Astrocyte (in vitro differentiated cells and primary cell): ENCODE measurements around the gene DET1. TPM values are rescaled to one million over a fixed set of nuclear protein-coding genes. Genes with fewer than 3 reads are reported as not detected.

Experiments
- DNase-seq: peaks from one replicate; pipeline ENCODE4 v3.0.0-alpha.2; 2010; ENCODE audit warnings: low read depth
- FAIRE-seq: peaks from 2 replicates; lab custom pipeline; 2011; peaks lifted over from hg19 to GRCh38; lab: Jason Lieb, UNC
- H2AFZ ChIP-seq: 2 replicates; pipeline ENCODE4 v1.6.0; 2012; ENCODE audit warnings: low read depth, low read length, inconsistent platforms
- H3K27ac ChIP-seq: 2 replicates; pipeline ENCODE4 v1.5.1; 2011; ENCODE audit warnings: low read depth, low read length, inconsistent platforms
- H3K27me3 ChIP-seq: 2 replicates; pipeline ENCODE4 v1.6.0; 2011; ENCODE audit warnings: low read length, inconsistent platforms; ENCODE audit not compliant: insufficient read depth
- H3K36me3 ChIP-seq: 2 replicates; pipeline ENCODE4 v1.5.1; 2011; ENCODE audit warnings: low read length, inconsistent platforms; ENCODE audit not compliant: insufficient read depth
- H3K4me1 ChIP-seq: 2 replicates; pipeline ENCODE4 v1.5.1; 2011; ENCODE audit warnings: low read length, inconsistent platforms; ENCODE audit not compliant: insufficient read depth
- H3K4me2 ChIP-seq: 2 replicates; pipeline ENCODE4 v1.6.0; 2012; ENCODE audit warnings: low read length, inconsistent platforms
- H3K4me3 ChIP-seq: 2 replicates; pipeline ENCODE4 v1.5.1; 2011; ENCODE audit warnings: low read depth, mild to moderate bottlenecking, low read length, inconsistent platforms; ENCODE audit not compliant: insufficient read depth
- H3K79me2 ChIP-seq: 2 replicates; pipeline ENCODE4 v1.6.0; 2012; ENCODE audit warnings: mild to moderate bottlenecking, low read length, inconsistent platforms; ENCODE audit not compliant: insufficient read depth
- H3K9ac ChIP-seq: 2 replicates; pipeline ENCODE4 v1.6.0; 2012; ENCODE audit warnings: mild to moderate bottlenecking, low read length, inconsistent platforms
- H3K9me3 ChIP-seq: 2 replicates; pipeline ENCODE4 v1.5.1; 2012; ENCODE audit warnings: low read depth, mild to moderate bottlenecking, low read length, inconsistent platforms; ENCODE audit not compliant: insufficient read depth
- H4K20me1 ChIP-seq: 2 replicates; pipeline ENCODE4 v1.6.0; 2012; ENCODE audit warnings: low read length, inconsistent platforms; ENCODE audit not compliant: insufficient read depth
- H3K27ac Mint-ChIP-seq: one replicate; pipeline ENCODE4 v1.8.0; 2021; ENCODE audit warnings: mild to moderate bottlenecking, mixed read lengths; ENCODE audit not compliant: unreplicated experiment
- H3K27me3 Mint-ChIP-seq: one replicate; pipeline ENCODE4 v1.8.0; 2021; ENCODE audit warnings: low read depth, mixed read lengths; ENCODE audit not compliant: unreplicated experiment
- H3K36me3 Mint-ChIP-seq: one replicate; pipeline ENCODE4 v1.8.0; 2021; ENCODE audit warnings: low read depth, mixed read lengths; ENCODE audit not compliant: unreplicated experiment
- H3K4me1 Mint-ChIP-seq: one replicate; pipeline ENCODE4 v1.8.0; 2021; ENCODE audit warnings: low read depth, mixed read lengths; ENCODE audit not compliant: unreplicated experiment
- H3K4me3 Mint-ChIP-seq: one replicate; pipeline ENCODE4 v1.8.0; 2021; ENCODE audit warnings: mild to moderate bottlenecking, moderate library complexity, mixed read lengths; ENCODE audit not compliant: unreplicated experiment
- H3K9me3 Mint-ChIP-seq: one replicate; pipeline ENCODE4 v1.8.0; 2021; ENCODE audit warnings: mild to moderate bottlenecking, mixed read lengths; ENCODE audit not compliant: unreplicated experiment
- CTCF ChIP-seq: IDR thresholded peaks from 2 replicates; pipeline ENCODE4 v1.5.1; 2011; ENCODE audit warnings: low read depth, mild to moderate bottlenecking, inconsistent platforms, low read length, moderate library complexity; ENCODE audit not compliant: insufficient read depth
- EZH2 ChIP-seq: IDR thresholded peaks from 2 replicates; pipeline ENCODE4 v1.6.1; 2012; ENCODE audit warnings: mild to moderate bottlenecking, low read length, inconsistent platforms; ENCODE audit not compliant: insufficient read depth
- total RNA-seq: library from RNA; stranded (reverse); gene quantifications from 2 replicates; pipeline ENCODE4 v1.2.1, GENCODE V29; 2021

Gene DET1
- total RNA-seq, 1 donor from 2014 or later, result 4.8 TPM

GRCh38 chr15:88480981-88481380 lies 65.5 kb downstream of the DET1 start:
- Histone ChIP-seq H3K4me2 (no peak overlapping the region), H3K79me2 (no peaks in the 10 kb centered on the region), H3K27me3 (peaks cover 3% of the 10 kb centered on the region), H4K20me1 (peaks cover 12% of the 10 kb centered on the region), H3K4me3 (no peak overlapping the region), H3K9me3 (no peaks in the 10 kb centered on the region), H3K36me3 (peaks cover 7% of the 10 kb centered on the region), H3K27ac (no peak overlapping the region), H3K9ac (no peak overlapping the region), H3K4me1 (no peaks in the 10 kb centered on the region), H2AFZ (no peak overlapping the region)
- Mint-ChIP-seq H3K4me1 (no peaks in the 10 kb centered on the region), H3K4me3 (no peak overlapping the region), H3K27ac (no peak overlapping the region), H3K9me3 (no peaks in the 10 kb centered on the region), H3K36me3 (peaks cover 2% of the 10 kb centered on the region), H3K27me3 (peaks cover 3% of the 10 kb centered on the region)
- no peak for TF ChIP-seq CTCF
- no peak for TF ChIP-seq EZH2
- no peak for DNase-seq
- no peak for FAIRE-seq

GRCh38 chr15:88479169-88479568 lies 67.3 kb downstream of the DET1 start:
- Mint-ChIP-seq H3K27me3 (peaks cover 3% of the 10 kb centered on the region), H3K4me1 (no peaks in the 10 kb centered on the region), H3K36me3 (peaks cover 2% of the 10 kb centered on the region), H3K4me3 (no peak overlapping the region), H3K27ac (no peak overlapping the region), H3K9me3 (no peaks in the 10 kb centered on the region)
- DNase-seq (no peak), FAIRE-seq (no peak)
- peaks cover 3% of the 10 kb centered on the region for H3K27me3 ChIP-seq
- TF ChIP-seq CTCF (no peak), EZH2 (no peak)
- no peaks in the 10 kb centered on the region for H3K79me2 ChIP-seq
- H3K4me1 ChIP-seq, result no peaks in the 10 kb centered on the region
- H2AFZ ChIP-seq, result no peak overlapping the region
- no peak overlapping the region for H3K9ac ChIP-seq
- H4K20me1 ChIP-seq, result peaks cover 12% of the 10 kb centered on the region
- H3K36me3 ChIP-seq, result peaks cover 7% of the 10 kb centered on the region
- H3K9me3 ChIP-seq, result no peaks in the 10 kb centered on the region
- no peak overlapping the region for H3K4me2 ChIP-seq
- H3K27ac ChIP-seq, result no peak overlapping the region
- H3K4me3 ChIP-seq, result no peak overlapping the region

- Histone ChIP-seq H3K4me3 (no peak overlapping the region), H3K36me3 (peaks cover 7% of the 10 kb centered on the region), H3K9me3 (no peaks in the 10 kb centered on the region), H3K4me2 (no peak overlapping the region), H3K27me3 (no peaks in the 10 kb centered on the region), H3K27ac (no peak overlapping the region), H3K79me2 (no peaks in the 10 kb centered on the region), H3K4me1 (no peaks in the 10 kb centered on the region), H4K20me1 (peaks cover 15% of the 10 kb centered on the region), H3K9ac (no peak overlapping the region), H2AFZ (no peak overlapping the region)
- FAIRE-seq (no peak), DNase-seq (no peak)
- H3K27ac Mint-ChIP-seq, result no peak overlapping the region
- no peaks in the 10 kb centered on the region for H3K4me1 Mint-ChIP-seq
- H3K4me3 Mint-ChIP-seq, result no peak overlapping the region
- TF ChIP-seq EZH2, result no peak
- TF ChIP-seq CTCF, result no peak
- no peaks in the 10 kb centered on the region for H3K27me3 Mint-ChIP-seq
- H3K9me3 Mint-ChIP-seq, result no peaks in the 10 kb centered on the region
- peaks cover 5% of the 10 kb centered on the region for H3K36me3 Mint-ChIP-seq
These were observed 68.6 kb downstream of the DET1 start for GRCh38 chr15:88477904-88478303.
